ENCODE measurements around the gene GPRC5C. TPM values are rescaled to one million over a fixed set of nuclear protein-coding genes. Genes with fewer than 3 reads are reported as not detected.
"Not testable (repeated sequence)": the region's sequence is repeated elsewhere in the genome, so short reads cannot be mapped to it uniquely, and the experiment has no call there.

Gene GPRC5C
- total RNA-seq, 4 donors from 2014 or later, result 11.5 to 29.0 (median 16.0) TPM

- DNase-seq (ENCODE audit: low spot score), result no peak
- TF ChIP-seq, protein P1, sequence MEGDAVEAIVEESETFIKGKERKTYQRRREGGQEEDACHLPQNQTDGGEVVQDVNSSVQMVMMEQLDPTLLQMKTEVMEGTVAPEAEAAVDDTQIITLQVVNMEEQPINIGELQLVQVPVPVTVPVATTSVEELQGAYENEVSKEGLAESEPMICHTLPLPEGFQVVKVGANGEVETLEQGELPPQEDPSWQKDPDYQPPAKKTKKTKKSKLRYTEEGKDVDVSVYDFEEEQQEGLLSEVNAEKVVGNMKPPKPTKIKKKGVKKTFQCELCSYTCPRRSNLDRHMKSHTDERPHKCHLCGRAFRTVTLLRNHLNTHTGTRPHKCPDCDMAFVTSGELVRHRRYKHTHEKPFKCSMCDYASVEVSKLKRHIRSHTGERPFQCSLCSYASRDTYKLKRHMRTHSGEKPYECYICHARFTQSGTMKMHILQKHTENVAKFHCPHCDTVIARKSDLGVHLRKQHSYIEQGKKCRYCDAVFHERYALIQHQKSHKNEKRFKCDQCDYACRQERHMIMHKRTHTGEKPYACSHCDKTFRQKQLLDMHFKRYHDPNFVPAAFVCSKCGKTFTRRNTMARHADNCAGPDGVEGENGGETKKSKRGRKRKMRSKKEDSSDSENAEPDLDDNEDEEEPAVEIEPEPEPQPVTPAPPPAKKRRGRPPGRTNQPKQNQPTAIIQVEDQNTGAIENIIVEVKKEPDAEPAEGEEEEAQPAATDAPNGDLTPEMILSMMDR (IDR thresholded peaks at IDR 0.05), result no peak
- ATAC-seq (ENCODE audit: low FRiP score), result no peak
These were observed 36.9 kb upstream of the GPRC5C start for GRCh38 chr17:74394977-74395376.

GRCh38 chr17:74396567-74396966 lies 35.3 kb upstream of the GPRC5C start:
- ATAC-seq (ENCODE audit: low FRiP score) (no peak), DNase-seq (ENCODE audit: low spot score) (no peak)
- TF ChIP-seq, protein P1 (IDR thresholded peaks at IDR 0.05), result no peak

DNA sequence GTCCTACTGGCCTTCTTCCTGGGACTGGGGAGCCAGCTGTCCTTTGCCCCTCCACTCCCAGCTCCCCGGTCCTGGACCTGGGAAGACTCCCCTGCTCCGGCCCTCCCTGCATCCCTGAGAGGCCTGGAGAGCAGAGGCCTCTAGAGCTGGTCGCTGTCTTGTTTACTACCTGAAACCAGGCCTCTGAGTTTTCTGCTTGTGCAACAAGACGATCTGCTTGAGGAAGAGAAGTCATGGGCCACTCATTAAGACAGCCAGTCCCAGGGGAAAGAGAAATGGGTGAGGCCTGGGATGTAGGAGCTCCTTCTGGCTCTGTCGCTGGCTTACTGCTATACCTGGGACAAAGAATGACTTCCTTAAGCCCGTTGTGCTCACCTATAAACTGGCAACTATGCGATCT lies 29.8 kb upstream of the GPRC5C start:
- TF ChIP-seq, protein P1 (IDR thresholded peaks at IDR 0.05), result no peak

GRCh38 chr17:74403512-74404137 lies 28.3 kb upstream of the GPRC5C start:
- TF ChIP-seq, protein P1 (IDR thresholded peaks at IDR 0.05), result no peak

More for the DNA sequence above, 29.8 kb upstream of the GPRC5C start:
- ATAC-seq (ENCODE audit: low FRiP score) (no peak), DNase-seq (ENCODE audit: low spot score) (no peak)

DNA sequence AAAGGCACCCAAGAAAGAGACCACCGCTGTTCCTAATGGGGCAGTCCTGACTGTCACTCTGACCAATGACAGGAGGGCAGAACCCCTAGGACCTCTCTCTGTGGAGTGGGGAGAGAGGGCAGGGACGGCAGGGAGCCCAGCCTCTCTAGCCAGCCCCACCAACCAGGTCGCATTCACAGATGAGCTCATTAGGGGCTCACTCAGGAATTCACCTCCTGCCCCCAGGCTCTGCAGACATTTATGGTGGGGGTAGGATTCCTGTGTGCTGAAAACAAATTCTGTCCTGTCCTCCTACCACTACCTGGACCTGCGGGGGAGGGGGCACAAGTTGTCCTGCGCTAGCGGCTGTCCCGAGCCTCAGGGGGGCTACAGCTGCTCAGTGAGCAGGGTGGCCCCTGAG lies 27.7 kb upstream of the GPRC5C start:
- no peak for DNase-seq (ENCODE audit: low spot score)
- TF ChIP-seq, protein P1 (IDR thresholded peaks at IDR 0.05), result no peak
- no peak for ATAC-seq (ENCODE audit: low FRiP score)

More at GRCh38 chr17:74403512-74404137, 28.3 kb upstream of the GPRC5C start:
- DNase-seq (ENCODE audit: low spot score) (no peak), ATAC-seq (ENCODE audit: low FRiP score) (no peak)

DNA sequence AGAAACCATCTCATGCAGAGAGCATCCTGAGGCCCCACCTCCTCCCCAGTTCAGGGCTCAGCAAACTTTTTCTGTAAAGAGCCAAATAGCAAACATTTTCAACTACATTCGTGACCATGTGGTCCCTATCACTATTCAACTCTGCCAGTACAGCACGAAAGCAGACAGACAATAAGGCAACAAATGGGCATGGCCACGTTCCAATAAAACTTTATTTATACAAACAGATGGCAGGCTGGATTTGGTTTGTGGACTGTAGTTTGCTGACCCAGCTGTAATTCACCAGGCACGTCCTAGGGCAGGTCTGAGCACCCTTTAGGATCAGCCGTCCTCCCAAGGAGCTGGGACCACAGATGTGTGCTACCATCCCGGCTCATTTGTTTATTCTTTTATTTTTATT lies 27.1 kb upstream of the GPRC5C start:
- ATAC-seq (ENCODE audit: low FRiP score) (no peak), DNase-seq (ENCODE audit: low spot score) (no peak)
- TF ChIP-seq, protein P1 (IDR thresholded peaks at IDR 0.05), result no peak

DNA sequence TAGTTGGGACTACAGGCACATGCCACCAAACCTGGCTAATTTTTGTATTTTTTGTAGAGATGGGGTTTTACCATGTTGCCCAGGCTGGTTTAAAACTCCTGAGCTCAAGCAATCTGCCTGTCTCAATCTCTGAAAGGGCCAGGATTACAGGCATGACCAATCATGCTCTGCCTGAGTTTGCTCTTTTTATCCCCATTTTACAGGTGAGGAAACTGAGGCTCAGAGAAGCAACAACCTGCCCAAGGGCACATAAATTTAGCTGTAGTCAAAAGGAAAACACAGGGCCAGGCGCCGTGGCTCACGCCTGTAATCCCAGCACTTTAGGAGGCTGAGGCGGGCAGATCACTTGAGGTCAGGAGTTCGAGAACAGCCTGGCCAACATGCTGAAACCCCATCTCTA lies 26.6 kb upstream of the GPRC5C start:
- not testable (repeated sequence) for DNase-seq (ENCODE audit: low spot score); ATAC-seq (ENCODE audit: low FRiP score)
